HG02798 (cell line): Measurements from ENCODE around the gene TRPM6.

Experiments
- ATAC-seq: cut with Tn5 transposase; IDR thresholded peaks from one replicate; pipeline ENCODE4 v1.9.1; 2021; ENCODE audit warnings: mild to moderate bottlenecking; ENCODE audit not compliant: unreplicated experiment, poor library complexity

TRPM6 gene

GRCh38 chr9:74724317-74724716, 163.4 kb downstream of the TRPM6 start:
- no peak for ATAC-seq

GRCh38 chr9:74721696-74722660, 165.7 kb downstream of the TRPM6 start:
- ATAC-seq = no peak

GRCh38 chr9:74719306-74719705, 168.4 kb downstream of the TRPM6 start:
- ATAC-seq = no peak

- no peak for ATAC-seq
Observed at GRCh38 chr9:74718709-74719108, 169.0 kb downstream of the TRPM6 start.

GRCh38 chr9:74711341-74711740, 176.4 kb downstream of the TRPM6 start:
- ATAC-seq = no peak

- ATAC-seq = no peak
Observed at GRCh38 chr9:74697535-74697934, 190.2 kb downstream of the TRPM6 start.

- no peak for ATAC-seq
Observed at GRCh38 chr9:74696520-74696919, 191.2 kb downstream of the TRPM6 start.

- ATAC-seq = no peak
Observed at GRCh38 chr9:74691058-74691457, 196.7 kb downstream of the TRPM6 start.

GRCh38 chr9:74683322-74683721, 204.4 kb downstream of the TRPM6 start:
- ATAC-seq = no peak

- ATAC-seq = no peak
Observed at GRCh38 chr9:74681906-74682305, 205.8 kb downstream of the TRPM6 start.

- no peak for ATAC-seq
Observed at GRCh38 chr9:74674077-74674476, 213.6 kb downstream of the TRPM6 start.
